ENCODE measurements around the gene GFPT2. TPM values are rescaled to one million over a fixed set of nuclear protein-coding genes. Genes with fewer than 3 reads are reported as not detected.

GFPT2 gene
- total and polyA plus RNA-seq, 4 experiments from 2014 or later = 0.12 to 1.00 (median 0.13) TPM; not detected in 1

DNA sequence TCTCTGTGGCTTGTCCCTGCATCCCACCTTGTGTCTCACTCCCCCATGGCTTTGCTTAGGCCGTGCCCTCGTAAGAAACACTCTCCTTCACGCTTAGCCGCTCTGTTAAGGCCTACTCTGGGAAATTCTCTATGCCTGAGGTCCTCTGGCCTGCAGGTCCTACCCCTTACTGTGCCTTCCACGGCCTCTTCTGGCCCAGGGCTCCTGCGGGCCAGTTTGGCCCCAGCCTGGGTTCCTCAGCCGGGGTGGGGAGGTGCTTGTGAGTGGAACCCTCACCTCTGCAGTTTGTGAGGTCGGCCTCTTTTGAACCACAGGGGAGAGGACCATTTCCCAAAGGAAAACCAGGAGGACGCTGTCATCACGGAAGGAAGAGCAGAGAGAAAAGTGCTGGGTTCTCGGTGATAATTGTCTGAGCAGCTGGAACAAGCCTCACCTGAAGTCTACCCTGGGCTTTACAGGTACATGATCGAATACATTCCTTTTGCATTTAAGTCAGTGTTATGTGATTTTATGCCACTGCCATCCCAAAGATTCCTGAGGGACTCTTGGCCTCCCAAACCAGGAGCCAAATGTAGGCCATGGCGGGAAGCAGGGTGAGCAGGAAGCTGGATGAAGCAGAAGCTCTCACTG lies 28.8 kb upstream of the GFPT2 start:
- intact Hi-C loops (cut with micrococcal nuclease) = no loop called here
- Mint-ChIP-seq H3K4me3 (no peak overlapping the region), H3K9me3 (no peaks in the 10 kb centered on the region), H3K27me3 (peaks cover 3 to 5% of the 10 kb centered on the region in 2 donors), H3K36me3 (no peaks in the 10 kb centered on the region), H3K27ac (no peak overlapping the region), H3K4me1 (no peaks in the 10 kb centered on the region)
- Histone ChIP-seq H3K4me1 (ENCODE audit: insufficient read depth, low read length) (no peaks in the 10 kb centered on the region), H3K4me3 (ENCODE audit: low read length in 2 of 2) (no peak overlapping the region), H3K27ac (ENCODE audit: low read depth, low read length) (no peak overlapping the region), H3K36me3 (ENCODE audit: insufficient read depth, low read length) (no peaks in the 10 kb centered on the region), H3K27me3 (ENCODE audit: insufficient read depth, low read length) (no peaks in the 10 kb centered on the region), H3K9me3 (ENCODE audit: control insufficient read depth in 1 of 2, low read length in 2 of 2) (no peaks in the 10 kb centered on the region)
- DNase-seq = no peak
- ChIA-PET CTCF (ENCODE audit: partially characterized antibody) (no interaction called here), POLR2A (ENCODE audit: partially characterized antibody) (no interaction called here)

DNA sequence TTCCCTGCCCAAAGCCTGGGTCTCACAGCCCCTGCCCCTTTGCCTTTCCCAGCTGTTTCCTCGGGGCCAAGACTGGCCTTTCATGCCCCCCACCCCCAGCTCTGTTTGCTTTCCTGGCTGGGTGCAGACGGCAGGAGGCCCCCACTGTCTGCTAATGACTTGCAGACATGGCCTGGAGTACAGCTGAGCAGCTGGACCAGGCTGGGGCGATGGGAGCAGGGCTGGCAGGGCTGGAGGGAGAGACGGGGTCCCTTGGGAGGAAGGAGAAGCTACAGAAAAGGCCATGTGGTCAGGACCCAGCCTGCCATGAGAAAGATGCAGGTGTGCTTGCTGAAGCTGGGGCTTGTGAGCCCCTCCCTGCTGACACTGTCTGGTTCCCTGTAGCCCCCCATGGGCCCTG lies 28.3 kb upstream of the GFPT2 start:
- H3K4me3 Mint-ChIP-seq = no peak overlapping the region
- no peak overlapping the region for H3K27ac ChIP-seq (ENCODE audit: low read depth, low read length)
- no peaks in the 10 kb centered on the region for H3K27me3 ChIP-seq (ENCODE audit: insufficient read depth, low read length)
- no peak overlapping the region for H3K4me3 ChIP-seq (ENCODE audit: low read length in 2 of 2)
- H3K36me3 Mint-ChIP-seq = no peaks in the 10 kb centered on the region
- ChIA-PET POLR2A (ENCODE audit: partially characterized antibody) (no interaction called here), CTCF (ENCODE audit: partially characterized antibody) (interaction anchor here (0.6 kb wide), 1 partner anchor 53 kb away, joined by 3 read pairs; no protein-coding TSS in a partner anchor)
- H3K4me1 Mint-ChIP-seq = no peaks in the 10 kb centered on the region
- H3K27ac Mint-ChIP-seq = no peak overlapping the region
- no peaks in the 10 kb centered on the region for H3K9me3 Mint-ChIP-seq
- no peaks in the 10 kb centered on the region for H3K9me3 ChIP-seq (ENCODE audit: control insufficient read depth in 1 of 2, low read length in 2 of 2)
- no peak for DNase-seq
- H3K36me3 ChIP-seq (ENCODE audit: insufficient read depth, low read length) = no peaks in the 10 kb centered on the region
- H3K4me1 ChIP-seq (ENCODE audit: insufficient read depth, low read length) = no peaks in the 10 kb centered on the region
- H3K27me3 Mint-ChIP-seq = peaks cover 3 to 5% of the 10 kb centered on the region in 2 donors
- intact Hi-C loops (cut with micrococcal nuclease) = no loop called here

GRCh38 chr5:180380856-180381255 lies 27.7 kb upstream of the GFPT2 start:
- ChIA-PET CTCF (ENCODE audit: partially characterized antibody) (interaction anchor here (0.6 kb wide), 1 partner anchor 52 kb away, joined by 3 read pairs; no protein-coding TSS in a partner anchor), POLR2A (ENCODE audit: partially characterized antibody) (no interaction called here)
- no peaks in the 10 kb centered on the region for H3K9me3 Mint-ChIP-seq

GRCh38 chr5:180380441-180380840 lies 27.3 kb upstream of the GFPT2 start:
- H3K27me3 Mint-ChIP-seq = peaks cover 3 to 5% of the 10 kb centered on the region in 2 donors
- no peaks in the 10 kb centered on the region for H3K9me3 Mint-ChIP-seq
- no peak overlapping the region for H3K27ac Mint-ChIP-seq
- H3K9me3 ChIP-seq (ENCODE audit: control insufficient read depth in 1 of 2, low read length in 2 of 2) = no peaks in the 10 kb centered on the region
- H3K36me3 ChIP-seq (ENCODE audit: insufficient read depth, low read length) = no peaks in the 10 kb centered on the region
- no peaks in the 10 kb centered on the region for H3K36me3 Mint-ChIP-seq
- no peaks in the 10 kb centered on the region for H3K4me1 ChIP-seq (ENCODE audit: insufficient read depth, low read length)
- no peak overlapping the region for H3K27ac ChIP-seq (ENCODE audit: low read depth, low read length)
- CTCF ChIA-PET (ENCODE audit: partially characterized antibody) = no interaction called here
- POLR2A ChIA-PET (ENCODE audit: partially characterized antibody) = no interaction called here
- H3K4me1 Mint-ChIP-seq = no peaks in the 10 kb centered on the region
- intact Hi-C loops (cut with micrococcal nuclease) = no loop called here
- no peak for DNase-seq
- no peaks in the 10 kb centered on the region for H3K27me3 ChIP-seq (ENCODE audit: insufficient read depth, low read length)
- no peak overlapping the region for H3K4me3 ChIP-seq (ENCODE audit: low read length in 2 of 2)
- H3K4me3 Mint-ChIP-seq = no peak overlapping the region

More at GRCh38 chr5:180380856-180381255, 27.7 kb upstream of the GFPT2 start:
- no peaks in the 10 kb centered on the region for H3K36me3 ChIP-seq (ENCODE audit: insufficient read depth, low read length)
- no peak overlapping the region for H3K27ac ChIP-seq (ENCODE audit: low read depth, low read length)
- no peak overlapping the region for H3K4me3 Mint-ChIP-seq
- H3K4me1 Mint-ChIP-seq = no peaks in the 10 kb centered on the region
- no peak overlapping the region for H3K27ac Mint-ChIP-seq
- no peaks in the 10 kb centered on the region for H3K36me3 Mint-ChIP-seq
- no peaks in the 10 kb centered on the region for H3K27me3 ChIP-seq (ENCODE audit: insufficient read depth, low read length)
- no peaks in the 10 kb centered on the region for H3K4me1 ChIP-seq (ENCODE audit: insufficient read depth, low read length)
- peaks cover 3 to 5% of the 10 kb centered on the region in 2 donors for H3K27me3 Mint-ChIP-seq
- H3K4me3 ChIP-seq (ENCODE audit: low read length in 2 of 2) = no peak overlapping the region
- no peaks in the 10 kb centered on the region for H3K9me3 ChIP-seq (ENCODE audit: control insufficient read depth in 1 of 2, low read length in 2 of 2)
- intact Hi-C loops (cut with micrococcal nuclease) = no loop called here
- no peak for DNase-seq

GRCh38 chr5:180379355-180380070 lies 26.4 kb upstream of the GFPT2 start:
- H3K27ac ChIP-seq (ENCODE audit: low read depth, low read length) = no peak overlapping the region
- H3K36me3 Mint-ChIP-seq = no peaks in the 10 kb centered on the region
- no peak overlapping the region for H3K27ac Mint-ChIP-seq
- DNase-seq = no peak
- POLR2A ChIA-PET (ENCODE audit: partially characterized antibody) = no interaction called here
- H3K27me3 Mint-ChIP-seq = peaks cover 2 to 5% of the 10 kb centered on the region in 2 donors
- H3K9me3 Mint-ChIP-seq = no peaks in the 10 kb centered on the region
- H3K4me1 ChIP-seq (ENCODE audit: insufficient read depth, low read length) = no peaks in the 10 kb centered on the region
- H3K36me3 ChIP-seq (ENCODE audit: insufficient read depth, low read length) = no peaks in the 10 kb centered on the region
- intact Hi-C loops (cut with micrococcal nuclease) = no loop called here
- H3K27me3 ChIP-seq (ENCODE audit: insufficient read depth, low read length) = no peaks in the 10 kb centered on the region
- no peaks in the 10 kb centered on the region for H3K9me3 ChIP-seq (ENCODE audit: control insufficient read depth in 1 of 2, low read length in 2 of 2)
- no peaks in the 10 kb centered on the region for H3K4me1 Mint-ChIP-seq
- no peak overlapping the region for H3K4me3 Mint-ChIP-seq
- CTCF ChIA-PET (ENCODE audit: partially characterized antibody) = no interaction called here
- no peak overlapping the region for H3K4me3 ChIP-seq (ENCODE audit: low read length in 2 of 2)

DNA sequence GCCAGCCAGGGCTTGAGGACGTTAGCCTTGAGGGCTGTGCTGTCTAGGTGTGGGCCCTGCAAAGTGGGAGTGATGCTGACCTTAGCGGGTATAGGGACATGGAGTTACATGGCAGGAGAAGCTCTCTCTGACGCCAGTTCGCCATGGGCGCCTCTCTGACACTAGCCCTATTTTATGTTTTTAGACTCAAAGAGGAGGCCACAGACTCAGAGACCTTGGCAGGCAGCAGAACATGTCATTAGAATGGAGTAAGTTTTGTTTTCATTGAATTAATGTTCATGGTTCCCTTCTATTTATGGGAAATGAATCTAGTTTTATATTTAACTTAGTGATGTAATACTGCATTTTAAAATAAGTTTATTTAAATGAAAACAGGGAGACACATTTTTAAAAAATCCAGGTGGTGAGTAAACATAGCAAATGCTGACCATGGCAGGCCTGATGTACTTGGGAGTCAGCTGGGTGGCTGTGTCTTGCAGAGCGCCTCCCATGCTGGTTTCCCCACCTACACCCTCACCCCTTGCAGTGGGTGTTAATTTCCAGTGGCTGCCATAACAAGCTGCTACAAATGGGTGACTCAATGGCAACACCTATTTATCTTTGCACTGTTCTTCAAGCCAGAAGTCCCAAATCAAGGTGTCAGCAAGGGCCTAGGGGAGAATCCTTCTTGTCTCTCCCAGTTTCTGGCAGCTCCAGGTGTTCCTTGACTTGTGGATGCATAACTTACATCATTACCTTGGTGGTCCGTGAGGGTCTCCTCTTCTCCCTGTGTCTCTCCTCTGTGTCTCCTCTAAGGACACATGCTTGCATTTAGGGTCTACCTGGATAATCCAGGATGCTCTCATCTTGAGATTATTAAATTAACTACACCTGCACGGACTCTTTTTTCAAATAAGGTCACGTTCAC lies 25.6 kb upstream of the GFPT2 start:
- POLR2A ChIA-PET (ENCODE audit: partially characterized antibody) = no interaction called here
- H3K27me3 Mint-ChIP-seq = peaks cover 2 to 5% of the 10 kb centered on the region in 2 donors
- H3K36me3 ChIP-seq (ENCODE audit: insufficient read depth, low read length) = no peaks in the 10 kb centered on the region
- CTCF ChIA-PET (ENCODE audit: partially characterized antibody) = interaction anchor here (0.7 kb wide), 1 partner anchor 286 kb away, joined by 4 read pairs; no protein-coding TSS in a partner anchor
- H3K27ac Mint-ChIP-seq = peak overlapping the region in 1 of 7 donors; percentile 42
- no peaks in the 10 kb centered on the region for H3K4me1 ChIP-seq (ENCODE audit: insufficient read depth, low read length)
- H3K9me3 ChIP-seq (ENCODE audit: control insufficient read depth in 1 of 2, low read length in 2 of 2) = no peaks in the 10 kb centered on the region
- intact Hi-C loops (cut with micrococcal nuclease) = no loop called here
- H3K9me3 Mint-ChIP-seq = no peaks in the 10 kb centered on the region
- no peak overlapping the region for H3K27ac ChIP-seq (ENCODE audit: low read depth, low read length)
- H3K27me3 ChIP-seq (ENCODE audit: insufficient read depth, low read length) = no peaks in the 10 kb centered on the region
- DNase-seq = no peak
- H3K4me3 Mint-ChIP-seq = no peak overlapping the region
- no peaks in the 10 kb centered on the region for H3K4me1 Mint-ChIP-seq
- no peak overlapping the region for H3K4me3 ChIP-seq (ENCODE audit: low read length in 2 of 2)
- no peaks in the 10 kb centered on the region for H3K36me3 Mint-ChIP-seq

DNA sequence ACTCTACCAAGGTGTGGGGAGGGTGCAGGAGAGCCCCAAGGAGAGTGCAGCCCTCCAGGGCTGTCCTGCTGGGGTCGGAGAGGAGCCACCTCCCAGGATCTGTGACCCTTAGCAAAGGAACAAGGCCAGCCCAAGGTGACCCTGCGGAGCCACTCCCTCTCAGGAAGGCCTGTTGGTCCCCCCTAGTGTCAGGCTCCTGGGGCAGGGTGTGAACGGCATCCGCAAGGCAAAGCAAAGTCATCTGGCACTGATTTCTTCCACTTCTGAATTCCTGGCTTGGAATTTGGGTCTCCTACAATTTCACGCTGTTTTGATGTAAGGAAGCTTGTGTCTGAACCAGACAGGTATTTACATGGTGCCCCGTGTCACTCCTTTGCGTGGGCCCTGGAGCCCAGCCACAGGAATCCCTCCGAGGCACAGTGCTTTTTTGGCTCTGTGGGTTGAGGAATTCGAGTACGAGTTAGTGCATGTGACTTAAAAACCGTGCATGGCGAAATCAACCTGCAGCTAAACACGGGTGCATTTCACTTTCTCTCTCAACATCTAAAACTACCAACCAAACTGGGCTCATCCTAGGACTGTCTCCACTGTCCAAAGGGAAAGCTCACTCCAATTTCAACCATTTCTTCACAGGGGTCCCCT lies 24.5 kb upstream of the GFPT2 start:
- Mint-ChIP-seq H3K4me1 (no peaks in the 10 kb centered on the region), H3K9me3 (no peaks in the 10 kb centered on the region), H3K27me3 (peaks cover 2 to 5% of the 10 kb centered on the region in 2 donors), H3K4me3 (no peak overlapping the region), H3K36me3 (no peaks in the 10 kb centered on the region), H3K27ac (no peak overlapping the region)
- no peak for DNase-seq
- ChIA-PET CTCF (ENCODE audit: partially characterized antibody) (interaction anchor here (0.7 kb wide), 1 partner anchor 287 kb away, joined by 4 read pairs; no protein-coding TSS in a partner anchor), POLR2A (ENCODE audit: partially characterized antibody) (no interaction called here)
- H3K4me1 ChIP-seq (ENCODE audit: insufficient read depth, low read length) = no peaks in the 10 kb centered on the region
- no peaks in the 10 kb centered on the region for H3K27me3 ChIP-seq (ENCODE audit: insufficient read depth, low read length)
- H3K9me3 ChIP-seq (ENCODE audit: control insufficient read depth in 1 of 2, low read length in 2 of 2) = no peaks in the 10 kb centered on the region
- no peak overlapping the region for H3K27ac ChIP-seq (ENCODE audit: low read depth, low read length)
- H3K4me3 ChIP-seq (ENCODE audit: low read length in 2 of 2) = no peak overlapping the region
- intact Hi-C loops (cut with micrococcal nuclease) = no loop called here
- no peaks in the 10 kb centered on the region for H3K36me3 ChIP-seq (ENCODE audit: insufficient read depth, low read length)
